HG02970 (cell line): ENCODE measurements around the gene SLC26A9.

ENCODE experiments used
- ATAC-seq: cut with Tn5 transposase; IDR thresholded peaks from one replicate; pipeline ENCODE4 v1.9.1; 2021; ENCODE audit warnings: mild to moderate bottlenecking, moderate library complexity, moderate number of reproducible peaks; ENCODE audit not compliant: unreplicated experiment, low FRiP score

SLC26A9 gene

DNA sequence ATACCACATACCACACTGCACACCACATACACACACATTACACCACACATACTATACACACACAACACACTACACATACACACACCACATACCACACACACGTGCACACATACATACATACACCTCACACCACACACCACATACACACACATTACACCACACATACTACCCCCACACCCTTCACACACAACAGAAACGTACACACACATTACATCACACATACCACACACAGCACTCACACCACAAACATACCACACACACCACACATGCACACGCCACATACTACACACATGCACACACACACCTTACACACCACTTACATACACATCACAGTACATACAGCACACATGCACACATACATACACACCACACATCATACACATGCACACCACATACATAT, 31.5 kb upstream of the SLC26A9 start:
- ATAC-seq: no peak

DNA sequence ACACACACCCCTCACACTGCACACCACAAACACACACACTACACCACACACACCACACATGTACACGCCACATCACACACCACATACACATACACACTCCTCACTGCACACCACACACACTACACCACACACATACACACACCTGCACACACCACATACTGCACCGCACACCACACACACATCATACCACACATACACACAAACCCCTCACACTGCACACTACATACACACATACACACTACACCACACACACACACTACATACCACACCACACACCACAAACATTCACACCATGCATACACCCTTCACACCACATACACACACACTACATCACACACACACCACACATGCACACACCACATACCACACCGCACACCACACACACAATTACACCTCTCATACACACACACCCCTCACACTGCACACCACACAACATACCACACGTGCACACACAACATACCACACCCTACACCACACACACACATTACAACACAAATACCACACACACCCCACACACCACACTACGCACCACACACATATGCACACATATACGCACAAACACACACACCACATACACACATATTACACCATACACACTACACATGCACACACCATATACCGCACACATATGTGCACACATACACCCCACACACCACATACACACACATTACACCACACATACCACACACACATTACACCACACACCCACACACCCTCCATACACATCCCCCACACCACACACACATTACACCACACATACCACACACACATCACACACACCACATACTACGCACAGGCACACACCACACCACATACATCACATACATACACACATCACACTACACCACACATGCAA, 30.3 kb upstream of the SLC26A9 start:
- ATAC-seq: no peak

DNA sequence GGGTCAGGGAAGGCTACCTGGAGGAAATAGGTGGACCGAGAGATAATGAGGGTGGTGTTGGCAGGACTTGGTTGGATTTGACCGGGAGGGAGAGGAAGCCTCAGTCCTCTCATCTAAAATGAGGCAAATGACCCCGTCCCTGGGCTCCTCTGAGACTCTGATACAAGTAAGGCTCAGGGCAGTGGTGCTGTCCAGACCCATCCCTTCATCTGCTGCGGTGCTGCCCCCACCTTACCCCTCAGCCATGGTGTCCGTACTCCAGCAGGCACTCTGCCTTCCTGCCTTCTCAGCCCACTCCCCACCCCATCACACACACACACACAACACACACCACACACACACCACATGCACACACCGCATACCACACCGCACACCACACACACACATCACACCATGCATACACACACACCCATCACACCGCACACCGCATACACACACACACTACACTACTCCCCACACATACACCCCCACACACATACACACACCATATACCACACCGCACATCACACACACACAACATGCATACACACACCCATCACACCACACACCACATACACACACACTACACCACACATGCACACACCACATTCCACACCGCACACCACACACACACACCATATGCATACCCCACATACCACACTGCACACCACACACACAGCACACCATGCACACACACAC, 29.4 kb upstream of the SLC26A9 start:
- ATAC-seq: no peak

DNA sequence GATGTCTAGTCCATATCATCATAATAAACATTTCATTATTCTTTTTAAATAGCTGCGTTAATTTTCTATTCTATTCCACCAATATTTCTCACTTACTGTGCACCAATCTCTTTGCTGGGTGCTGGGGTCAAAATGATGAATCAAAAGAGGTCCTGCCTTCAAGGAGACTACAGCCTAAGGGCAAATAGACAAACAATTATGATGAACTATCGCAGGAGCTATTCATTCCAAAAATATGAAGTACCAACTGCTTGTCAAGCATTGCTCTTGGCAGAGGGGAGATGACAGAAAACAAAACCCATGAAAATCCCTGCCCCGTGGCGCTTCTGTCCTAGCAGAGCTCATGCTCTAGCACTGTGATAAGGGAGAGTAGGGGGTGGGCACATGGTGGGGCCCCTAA, 28.8 kb upstream of the SLC26A9 start:
- ATAC-seq: no peak

DNA sequence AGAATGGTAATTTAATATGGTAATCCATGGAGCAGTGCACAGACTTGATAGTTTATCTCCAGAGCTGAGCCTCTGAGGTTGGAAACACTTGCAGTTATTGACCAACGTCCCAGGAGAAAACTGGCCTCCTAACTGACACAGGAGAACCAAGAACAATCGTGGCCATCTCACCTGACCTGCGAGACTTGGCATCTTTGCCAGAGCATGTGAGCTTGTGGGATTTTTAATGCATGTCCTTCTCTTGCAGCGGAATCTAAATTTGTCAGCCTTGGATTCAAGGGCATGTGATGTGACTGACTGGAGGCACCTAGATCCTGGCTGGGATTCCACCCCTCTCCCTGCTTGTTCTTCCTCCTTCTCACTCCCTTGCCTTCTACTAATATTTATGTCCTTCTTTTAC, 27.8 kb upstream of the SLC26A9 start:
- no peak for ATAC-seq

DNA sequence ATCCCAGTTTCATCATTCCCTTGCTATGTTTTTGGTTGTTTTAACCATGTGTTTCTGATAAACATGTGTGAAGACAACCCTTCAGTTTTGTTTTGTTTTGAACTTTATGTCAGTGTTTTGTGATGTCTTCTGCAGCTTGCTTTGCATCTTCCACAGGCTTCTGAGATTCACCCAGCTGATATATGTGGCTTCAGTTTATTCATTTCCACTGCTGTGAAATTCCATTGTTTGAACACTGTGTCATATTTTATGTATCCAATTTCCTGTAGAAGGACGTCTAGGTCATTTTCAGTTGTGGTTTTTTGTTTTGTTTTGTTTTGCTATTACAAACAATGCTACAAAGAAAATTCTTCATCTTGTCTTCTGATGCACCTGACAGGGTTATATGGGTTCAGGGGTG, 27.2 kb upstream of the SLC26A9 start:
- no peak for ATAC-seq

DNA sequence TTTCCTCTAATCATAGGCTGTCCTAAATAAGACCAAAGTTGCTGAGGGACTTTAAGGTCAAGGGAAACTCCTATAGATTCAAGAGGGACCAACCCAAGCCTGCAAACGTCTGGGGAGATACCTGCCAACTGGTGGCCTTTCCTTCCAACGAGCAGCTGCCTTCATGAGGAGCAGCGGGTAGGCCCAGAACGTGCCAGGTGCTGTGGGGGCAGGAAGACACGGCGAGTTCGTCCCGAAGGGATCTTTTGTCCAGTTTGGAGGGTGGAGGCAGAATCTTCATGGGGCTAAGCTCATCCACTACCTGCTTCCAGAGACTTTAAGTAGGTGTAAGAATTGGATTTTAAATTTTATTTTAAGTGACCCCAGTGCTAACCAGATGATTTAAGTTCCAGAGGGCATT, 26.0 kb upstream of the SLC26A9 start:
- no peak for ATAC-seq

DNA sequence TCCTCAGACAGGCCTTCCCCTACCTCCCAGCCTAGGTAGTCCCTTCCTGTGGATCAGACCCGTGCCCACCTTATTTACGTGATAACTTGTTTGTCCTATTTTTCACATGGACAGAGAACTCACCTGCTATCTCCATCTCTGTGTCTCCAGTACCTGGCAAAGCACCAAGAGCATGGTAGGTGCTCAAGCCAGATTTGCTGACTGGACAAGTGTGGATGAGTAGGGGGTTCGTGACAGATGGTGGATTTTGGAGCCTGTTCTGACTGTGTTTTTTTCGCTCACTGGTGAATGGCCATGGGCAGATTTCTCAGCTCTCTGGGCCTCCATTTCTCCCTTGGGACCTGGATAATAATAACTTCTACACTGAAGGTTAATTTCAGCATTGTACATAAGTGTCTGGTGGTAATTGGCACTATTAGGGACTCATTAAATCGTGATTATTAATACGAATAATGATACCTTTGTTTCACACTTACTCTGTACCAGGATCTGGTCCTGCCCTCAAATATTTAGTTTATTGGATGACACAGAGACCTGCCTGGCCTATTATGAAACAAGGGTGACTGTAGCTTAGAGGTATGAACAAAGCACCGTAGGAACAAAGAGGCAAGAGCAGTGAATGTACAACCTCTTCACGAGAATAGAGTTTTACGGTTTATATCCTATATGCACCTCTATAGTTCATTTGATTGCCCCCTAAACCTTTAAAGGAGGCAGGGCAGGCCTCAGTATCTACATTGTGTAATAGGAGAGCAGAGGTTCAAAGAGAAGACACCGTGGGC, 24.5 kb upstream of the SLC26A9 start:
- ATAC-seq: no peak

DNA sequence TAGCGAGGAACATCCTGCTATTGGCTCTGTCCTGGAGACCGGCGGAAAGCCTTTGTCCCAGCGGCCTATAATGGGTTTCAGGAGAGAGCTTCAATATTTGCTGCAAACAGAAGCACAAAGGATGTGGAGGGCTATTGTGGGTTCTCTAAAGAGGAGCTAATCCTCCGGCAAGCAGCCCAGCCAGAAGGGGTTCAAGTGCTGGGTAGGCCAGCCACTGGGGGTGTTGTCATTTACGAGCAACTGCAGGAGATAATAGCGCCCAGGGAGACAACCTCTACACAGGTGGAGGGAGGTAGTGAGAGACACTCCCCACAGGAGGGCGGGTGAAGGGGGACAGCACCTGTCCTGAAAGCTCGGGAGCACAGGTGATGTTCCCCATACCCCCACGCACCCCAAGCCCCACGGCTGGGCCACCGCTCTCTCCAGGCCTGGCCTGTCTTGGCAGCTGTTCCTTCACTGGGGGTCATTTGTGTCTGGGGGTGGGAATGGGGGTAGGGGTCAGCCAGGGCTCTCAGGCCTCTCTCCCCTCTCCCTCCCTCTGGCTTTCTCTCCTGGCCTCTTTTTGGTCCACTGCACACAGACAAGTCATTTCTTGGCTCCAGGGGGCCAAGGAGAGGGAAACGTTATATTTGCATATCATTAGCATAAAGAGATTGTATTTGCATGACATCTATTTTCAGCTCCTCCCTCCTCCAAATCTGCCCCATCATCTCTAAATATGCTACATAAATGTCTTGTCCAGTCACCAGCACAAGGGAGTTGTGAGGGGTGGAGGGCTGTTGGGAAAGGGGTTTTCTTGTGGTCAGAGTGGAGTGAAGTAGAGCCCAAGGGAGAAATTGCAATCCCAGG, 22.0 kb upstream of the SLC26A9 start:
- no peak for ATAC-seq

DNA sequence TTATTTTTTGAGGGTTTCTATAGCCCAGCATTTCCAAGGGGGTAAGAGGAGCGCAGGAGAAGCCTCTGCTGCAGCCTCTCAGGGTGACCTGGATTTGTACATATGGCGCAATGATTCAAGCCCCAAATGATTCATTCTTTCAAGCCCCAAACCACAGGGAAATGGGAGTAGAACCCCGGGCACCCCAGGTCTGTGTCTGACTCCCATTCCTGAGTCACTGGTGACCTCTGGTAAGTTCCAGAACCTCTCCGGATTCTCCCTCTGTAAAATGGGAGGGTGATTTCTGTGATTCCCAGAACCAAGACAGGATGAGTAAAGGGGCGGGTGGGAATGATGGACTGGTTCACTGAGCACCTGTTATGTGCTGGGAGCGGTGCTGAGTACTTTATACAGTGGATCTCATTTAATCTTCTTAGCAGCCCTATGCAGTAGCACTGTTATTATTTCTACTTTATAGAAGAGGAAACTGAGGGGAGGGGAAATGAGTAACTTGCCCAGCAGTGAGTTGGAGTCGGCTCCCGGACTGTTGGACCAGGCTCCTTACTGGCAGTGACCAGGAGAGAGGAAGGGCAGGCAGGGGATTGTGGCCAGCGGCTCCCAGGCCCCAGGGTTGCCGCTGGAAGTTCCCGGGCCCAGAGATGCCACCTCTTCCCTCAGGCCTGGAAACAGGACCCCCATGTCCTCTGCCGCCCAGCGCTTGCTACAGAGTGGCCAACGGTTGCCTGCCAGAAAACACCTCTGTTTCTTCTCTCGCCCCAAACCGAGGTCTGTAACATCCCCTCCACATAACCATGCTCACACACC, 20.3 kb upstream of the SLC26A9 start:
- no peak for ATAC-seq

DNA sequence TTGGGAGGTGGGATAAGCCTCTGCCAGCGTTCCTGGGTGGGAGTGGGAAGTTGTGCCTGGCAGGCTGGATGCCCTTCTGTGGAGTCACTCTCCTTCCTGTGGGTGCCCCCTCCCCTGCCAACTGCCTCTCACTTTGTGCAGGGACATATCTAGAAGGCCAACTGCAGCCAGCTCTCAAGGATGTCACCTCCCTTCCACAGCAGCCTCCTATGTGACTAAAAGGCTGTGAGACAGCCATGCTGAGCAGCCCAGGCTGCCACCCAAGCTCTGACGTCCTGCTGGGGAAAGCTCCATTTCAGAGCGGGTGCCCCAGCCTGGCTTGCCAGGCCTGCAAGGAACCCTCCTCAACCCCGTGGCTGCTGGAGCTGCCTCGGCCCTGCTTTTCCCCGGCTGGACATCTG, 19.6 kb upstream of the SLC26A9 start:
- no peak for ATAC-seq

DNA sequence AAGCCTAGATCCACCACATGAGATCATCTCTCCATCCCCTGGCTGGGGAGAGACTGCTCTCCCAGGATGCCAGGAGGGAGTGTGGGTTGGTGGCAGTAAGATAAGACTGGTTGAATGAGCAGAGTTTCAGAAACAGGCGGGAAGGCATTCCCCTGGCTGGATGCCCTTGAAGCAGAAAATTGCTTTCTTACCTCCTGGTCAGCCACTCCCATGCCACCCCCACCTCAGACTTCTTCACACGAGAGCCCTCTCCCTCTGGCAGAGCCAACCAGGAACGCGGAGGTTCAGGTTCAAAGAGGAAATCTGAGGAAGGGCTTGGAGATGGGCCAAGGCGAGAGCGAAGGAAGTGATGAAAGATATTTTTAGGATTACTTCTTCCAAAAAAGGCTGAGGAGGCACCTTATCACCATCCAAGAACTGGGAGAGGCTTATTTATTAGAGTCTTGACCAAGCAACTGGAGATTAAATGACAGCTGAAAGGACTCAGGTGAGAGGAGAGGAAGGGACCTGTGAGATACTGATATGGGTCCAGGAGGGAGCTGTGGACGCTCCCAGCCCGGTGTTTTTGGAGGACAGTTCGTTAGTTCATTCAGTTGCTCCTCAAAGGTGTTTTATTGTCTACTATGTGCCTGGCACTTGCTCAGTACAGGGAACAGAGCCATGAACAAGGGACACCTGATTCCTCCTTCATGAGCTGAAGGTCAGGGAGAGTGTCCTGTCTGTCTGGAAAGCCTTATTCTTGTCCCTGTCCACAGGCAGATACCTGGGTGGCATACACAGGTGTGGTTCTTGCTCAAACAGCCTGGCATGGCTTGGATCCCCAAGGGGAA, 18.9 kb upstream of the SLC26A9 start:
- ATAC-seq: no peak

DNA sequence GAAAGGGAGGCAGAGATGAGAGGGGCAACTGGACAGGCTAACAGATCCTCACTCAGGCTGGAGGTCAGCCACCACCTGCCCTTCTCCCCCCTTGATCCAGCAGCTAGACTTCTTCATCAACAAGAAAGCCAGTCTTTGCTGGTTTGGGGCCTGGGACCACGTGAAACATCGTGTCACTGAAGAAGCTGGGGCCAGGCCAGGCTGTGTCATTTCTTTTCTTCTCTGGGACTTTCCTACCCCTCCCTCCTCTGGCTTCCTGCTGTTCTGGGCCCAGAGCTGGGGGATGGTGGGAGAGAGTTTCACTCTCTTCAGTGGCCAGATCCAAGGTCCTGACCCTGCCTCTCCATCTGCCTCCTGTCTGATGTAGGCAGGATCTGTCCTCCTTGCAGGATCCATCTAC, 18.1 kb upstream of the SLC26A9 start:
- ATAC-seq: no peak

DNA sequence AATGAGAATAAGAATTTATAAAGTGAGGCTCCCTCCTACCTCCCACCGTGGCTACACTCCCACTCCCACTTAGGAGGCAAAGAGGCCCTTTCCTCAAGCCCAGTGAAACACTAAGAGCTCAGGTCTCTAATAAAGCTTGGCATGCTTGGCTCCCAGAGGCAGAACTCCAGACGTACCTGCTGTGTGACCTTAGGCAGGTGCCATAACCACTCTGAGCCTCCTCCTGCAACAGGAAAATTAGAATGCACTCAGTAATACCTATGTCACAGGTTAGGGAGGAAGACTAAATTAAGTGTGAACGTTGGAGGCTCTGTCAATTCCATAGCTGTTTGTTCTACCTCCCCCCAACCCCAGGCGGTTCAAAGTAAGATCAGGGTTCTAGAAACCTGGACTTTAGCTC, 16.5 kb upstream of the SLC26A9 start:
- no peak for ATAC-seq

DNA sequence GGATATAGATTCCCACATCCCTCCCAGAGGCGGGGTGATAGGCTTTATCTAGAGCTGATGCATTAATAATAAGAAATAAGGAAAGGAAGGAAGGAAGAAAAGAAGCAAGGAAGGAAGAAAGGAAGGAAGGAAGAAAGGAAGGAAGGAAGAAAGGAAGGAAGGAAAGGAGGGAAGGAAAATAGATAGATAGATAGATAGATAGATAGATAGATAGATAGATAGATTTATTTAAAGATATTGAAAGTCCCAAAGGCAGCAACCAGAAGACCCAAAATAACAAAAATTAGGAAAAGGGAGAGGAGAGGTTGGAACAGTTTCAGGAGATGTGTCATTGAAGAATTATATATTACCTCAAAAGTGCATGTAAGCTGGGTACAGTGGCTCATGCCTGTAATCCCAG, 12.2 kb upstream of the SLC26A9 start:
- no peak for ATAC-seq

DNA sequence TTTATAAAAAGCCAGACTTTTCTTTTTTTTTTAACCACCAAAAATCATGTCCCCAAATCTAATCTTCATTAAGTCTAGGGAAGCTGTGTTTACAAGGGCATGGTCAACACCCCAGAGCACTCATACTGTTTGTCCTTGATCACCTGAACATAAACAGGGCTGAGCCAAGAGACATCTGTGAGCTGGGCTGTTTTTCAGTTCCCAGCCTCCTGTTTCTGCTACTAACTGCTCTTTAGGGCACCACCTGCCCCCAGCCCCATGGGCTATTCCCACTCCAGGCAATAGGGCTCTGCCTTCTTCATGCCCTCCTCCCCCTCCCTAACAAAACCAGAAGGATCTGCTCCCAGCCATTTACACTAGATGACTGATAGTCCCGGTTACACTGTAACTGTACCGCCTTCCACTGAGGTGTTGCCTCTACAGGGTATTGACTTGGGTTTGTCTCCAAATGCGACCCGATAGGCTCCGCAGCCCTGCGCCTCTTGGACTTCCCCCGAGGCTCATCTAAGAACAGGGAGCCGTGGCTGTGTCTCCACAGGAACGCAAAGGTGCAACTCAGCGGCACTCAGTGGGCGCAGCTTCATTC, 11.7 kb upstream of the SLC26A9 start:
- no peak for ATAC-seq

DNA sequence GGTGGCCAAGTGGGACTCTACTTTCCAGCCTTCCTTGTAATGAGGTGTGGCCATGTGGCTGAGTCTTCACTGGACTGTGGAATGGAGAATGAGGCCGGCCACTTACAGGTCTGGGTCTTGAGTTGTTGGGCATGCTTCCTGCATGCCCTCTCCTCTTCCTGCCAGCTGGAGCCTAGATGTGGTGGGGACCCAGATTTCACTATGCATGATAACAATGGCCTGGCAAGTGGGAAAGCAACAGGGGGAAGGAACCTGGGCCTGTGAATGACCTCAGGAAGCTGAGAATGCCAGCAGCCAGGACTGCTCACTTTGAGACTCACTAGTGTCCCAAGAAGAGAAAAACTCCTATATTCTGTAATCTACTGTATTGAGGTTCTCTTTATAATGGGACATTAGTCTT, 8.5 kb upstream of the SLC26A9 start:
- ATAC-seq: no peak

DNA sequence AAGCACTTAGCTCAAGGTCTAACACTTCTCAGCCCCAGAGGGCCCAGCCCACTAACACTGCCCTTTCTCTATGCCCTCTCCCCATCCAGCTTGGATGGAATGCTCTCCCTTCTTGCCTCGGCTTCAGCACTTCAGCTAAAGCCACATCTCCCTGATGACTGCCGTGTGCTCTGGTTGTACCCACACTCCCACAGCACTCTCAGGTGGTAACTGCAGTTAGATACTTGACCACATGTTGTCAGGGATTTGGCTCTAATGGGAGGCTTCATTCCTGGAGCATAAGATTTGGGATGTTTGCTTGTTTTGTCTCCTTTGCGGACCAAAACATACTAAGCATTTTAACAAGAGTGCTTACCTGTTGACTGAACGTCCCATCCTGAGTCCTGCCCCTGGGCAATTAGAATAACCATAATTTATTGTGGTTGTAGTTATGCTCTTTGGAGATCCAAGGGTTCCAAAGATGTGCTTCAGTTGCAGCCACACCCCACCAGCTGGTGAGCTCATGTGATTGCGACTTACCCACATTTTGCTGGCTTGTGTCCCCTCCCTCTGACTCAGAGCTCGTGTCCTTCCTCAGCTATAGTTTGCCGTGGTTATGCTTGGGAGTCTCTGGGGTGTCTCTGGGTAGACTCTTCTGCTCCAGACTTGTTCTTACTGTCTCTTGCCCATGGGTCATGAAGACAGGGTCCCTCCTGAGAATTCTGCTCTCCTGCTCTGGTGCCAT, 7.7 kb upstream of the SLC26A9 start:
- no peak for ATAC-seq
